CD4-positive, alpha-beta T cell treated with Interleukin-2 at 100 ng/mL for 4 hours (primary cell): ENCODE data around the gene PCDHB14.
"Not testable (repeated sequence)": the region's sequence is repeated elsewhere in the genome, so short reads cannot be mapped to it uniquely, and the experiment has no call there.

ENCODE experiments used
- DNase-seq: peaks from one replicate; pipeline ENCODE4 v3.0.0-alpha.2; 2020; ENCODE audit warnings: low spot score

PCDHB14 gene

GRCh38 chr5:141223112-141223783, at the start of gene PCDHB14:
TSS of gene PCDHB14 (plus strand) at chr5:141223343. CDS start at chr5:141223506, 163 bp downstream.
- no peak for DNase-seq

GRCh38 chr5:141174291-141175104, 48.6 kb upstream of the PCDHB14 start:
- not testable (repeated sequence) for DNase-seq

- DNase-seq = no peak
Observed at GRCh38 chr5:141175933-141176332, 47.2 kb upstream of the PCDHB14 start.

GRCh38 chr5:141177577-141178191, 45.5 kb upstream of the PCDHB14 start, which contains the start of gene PCDHB8:
TSS of gene PCDHB8 (plus strand) at chr5:141177790. CDS start at chr5:141178035, 245 bp downstream.
- not testable (repeated sequence) for DNase-seq

- not testable (repeated sequence) for DNase-seq
Observed at GRCh38 chr5:141179371-141179770, 43.8 kb upstream of the PCDHB14 start.

GRCh38 chr5:141179876-141180275, 43.3 kb upstream of the PCDHB14 start:
- not testable (repeated sequence) for DNase-seq

- no peak for DNase-seq
Observed at GRCh38 chr5:141180313-141180712, 42.8 kb upstream of the PCDHB14 start.

- DNase-seq = no peak
Observed at GRCh38 chr5:141182248-141182647, 40.9 kb upstream of the PCDHB14 start, which contains the start of gene PCDHB16. TSS of gene PCDHB16 (plus strand) at chr5:141182387. CDS start at chr5:141182560, 173 bp downstream.

GRCh38 chr5:141184117-141184855, 38.9 kb upstream of the PCDHB14 start:
- DNase-seq = not testable (repeated sequence)

- peak; percentile 26 for DNase-seq
Observed at GRCh38 chr5:141186897-141187512, 36.1 kb upstream of the PCDHB14 start, which contains the start of gene PCDHB9. TSS of gene PCDHB9 (plus strand) at chr5:141187161. CDS start at chr5:141187319, 158 bp downstream.

GRCh38 chr5:141188682-141189081, 34.5 kb upstream of the PCDHB14 start:
- DNase-seq = not testable (repeated sequence)

GRCh38 chr5:141189131-141189530, 34.0 kb upstream of the PCDHB14 start:
- not testable (repeated sequence) for DNase-seq

GRCh38 chr5:141192110-141192725, 30.9 kb upstream of the PCDHB14 start, which contains the start of gene PCDHB10:
TSS of gene PCDHB10 (plus strand) at chr5:141192353. CDS start at chr5:141192553, 200 bp downstream.
- DNase-seq = no peak

- not testable (repeated sequence) for DNase-seq
Observed at GRCh38 chr5:141194332-141194731, 28.8 kb upstream of the PCDHB14 start.

- DNase-seq = no peak
Observed at GRCh38 chr5:141196363-141196762, 26.8 kb upstream of the PCDHB14 start.

- no peak for DNase-seq
Observed at GRCh38 chr5:141199359-141200235, 23.5 kb upstream of the PCDHB14 start, which contains the start of gene PCDHB11. TSS of gene PCDHB11 (plus strand) at chr5:141199627. CDS start at chr5:141199775, 148 bp downstream.

GRCh38 chr5:141201126-141201525, 22.0 kb upstream of the PCDHB14 start:
- DNase-seq = not testable (repeated sequence)

- DNase-seq = not testable (repeated sequence)
Observed at GRCh38 chr5:141201646-141202045, 21.5 kb upstream of the PCDHB14 start.

- no peak for DNase-seq
Observed at GRCh38 chr5:141208478-141208877, 14.7 kb upstream of the PCDHB14 start, which contains the start of gene PCDHB12. TSS of gene PCDHB12 (plus strand) at chr5:141208719. CDS start at chr5:141208908, 189 bp downstream.
